ENCODE results near the gene TBC1D22A.
A peak's percentile ranks its signal among the peaks of the same experiment; 100 is the strongest.

Gene TBC1D22A

GRCh38 chr22:47021371-47022074, 259.1 kb downstream of the TBC1D22A start:
- DNase-seq, result peak; percentile 50

- DNase-seq, result peak; percentile 30
These were observed 259.6 kb downstream of the TBC1D22A start for GRCh38 chr22:47022075-47022473.

DNA sequence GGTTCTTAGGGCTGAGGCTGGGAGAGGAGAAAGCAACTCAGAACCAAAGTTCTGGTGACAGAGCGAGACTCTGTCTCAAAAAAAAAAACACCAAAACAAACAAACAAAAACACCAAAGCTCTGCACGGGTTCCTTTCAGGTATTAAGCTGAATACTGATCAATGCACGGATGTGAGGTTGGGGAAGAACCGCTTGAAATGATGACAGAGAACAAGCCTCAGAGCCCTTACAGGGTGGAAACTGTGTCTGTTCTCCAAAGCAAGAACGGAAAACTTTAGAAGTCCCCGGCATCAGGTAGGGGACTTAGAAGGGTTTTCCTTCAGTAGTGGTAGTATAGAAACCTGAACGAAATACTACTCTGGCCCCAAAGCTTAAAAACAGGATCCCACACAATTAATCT, 260.0 kb downstream of the TBC1D22A start:
- DNase-seq, result no peak

GRCh38 chr22:47023871-47024270, 261.4 kb downstream of the TBC1D22A start:
- DNase-seq, result peak; percentile 21

GRCh38 chr22:47027766-47028165, 265.3 kb downstream of the TBC1D22A start:
- DNase-seq, result peak; percentile 22

DNA sequence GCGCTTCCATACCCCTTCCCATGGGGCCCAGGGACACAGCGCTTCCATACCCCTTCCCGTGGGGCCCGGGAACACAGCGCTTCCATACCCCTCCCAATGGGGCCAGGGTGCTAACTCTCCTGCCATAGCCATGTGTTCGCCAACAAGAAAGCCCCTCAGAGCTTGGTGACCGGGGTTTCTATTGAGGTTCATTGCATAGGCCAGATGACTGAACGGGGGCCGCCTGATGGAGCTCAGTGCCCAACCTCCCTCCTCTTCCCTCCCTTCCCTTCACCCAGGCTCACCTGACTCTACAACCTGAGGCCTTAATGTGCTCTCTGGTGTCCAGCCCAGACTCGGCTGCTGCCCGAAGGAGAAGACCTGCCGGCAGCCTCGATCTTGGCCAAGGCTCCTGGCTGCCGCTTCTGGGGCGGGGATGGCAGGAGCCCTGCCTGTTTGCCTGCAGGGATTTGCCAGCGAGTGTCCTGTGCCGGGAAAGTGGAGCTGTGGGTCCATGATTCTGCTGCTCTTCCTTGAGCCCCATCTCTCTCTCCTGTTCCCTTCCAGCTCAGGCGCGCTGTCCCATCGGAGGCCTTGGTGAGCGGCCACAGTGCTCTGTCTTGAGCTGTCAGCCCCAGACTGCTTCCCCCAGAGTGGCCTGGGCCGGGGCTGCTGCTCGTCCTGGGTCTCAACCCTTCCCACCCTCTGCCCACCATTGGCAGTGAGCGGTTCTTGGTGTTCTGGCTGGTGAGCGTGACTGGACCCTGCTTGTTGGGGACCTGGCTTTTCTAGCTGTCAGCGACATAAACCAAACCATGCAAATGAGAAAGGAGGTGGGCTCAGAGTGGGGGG, 267.0 kb downstream of the TBC1D22A start:
- DNase-seq, result peak; percentile 55

DNA sequence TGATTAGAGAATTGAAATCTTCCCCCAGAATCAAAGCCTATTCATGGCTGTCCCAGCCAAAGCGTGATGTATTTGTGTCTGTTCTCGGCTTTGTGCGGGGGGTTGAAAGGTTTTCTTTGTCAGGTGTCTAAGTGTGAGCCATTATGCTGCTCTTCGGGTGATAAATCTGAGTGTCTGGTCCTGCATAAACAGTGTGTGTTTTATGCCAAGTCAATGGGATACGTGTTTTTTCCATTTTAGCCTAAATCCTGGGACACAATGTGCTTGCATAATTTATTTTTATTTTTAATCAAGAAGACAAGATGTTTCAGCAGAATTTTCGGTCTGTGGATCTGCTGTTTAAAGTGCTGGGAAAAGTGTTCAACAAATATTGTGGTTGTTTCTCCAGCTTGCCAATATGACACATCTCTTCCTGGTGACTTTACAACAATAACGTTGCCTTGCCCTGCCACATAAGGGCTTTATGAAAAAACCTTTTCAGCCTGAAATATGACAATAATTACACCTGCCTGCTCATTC, 267.8 kb downstream of the TBC1D22A start:
- DNase-seq, result no peak

GRCh38 chr22:47030881-47031627, 268.6 kb downstream of the TBC1D22A start:
- DNase-seq, result peak; percentile 56

- DNase-seq, result no peak
These were observed 269.1 kb downstream of the TBC1D22A start for GRCh38 chr22:47031628-47031915.

GRCh38 chr22:47032091-47032943, 269.9 kb downstream of the TBC1D22A start:
- DNase-seq, result peak; percentile 55

- peak; percentile 54 for DNase-seq
These were observed 270.7 kb downstream of the TBC1D22A start for GRCh38 chr22:47032956-47033647.

DNA sequence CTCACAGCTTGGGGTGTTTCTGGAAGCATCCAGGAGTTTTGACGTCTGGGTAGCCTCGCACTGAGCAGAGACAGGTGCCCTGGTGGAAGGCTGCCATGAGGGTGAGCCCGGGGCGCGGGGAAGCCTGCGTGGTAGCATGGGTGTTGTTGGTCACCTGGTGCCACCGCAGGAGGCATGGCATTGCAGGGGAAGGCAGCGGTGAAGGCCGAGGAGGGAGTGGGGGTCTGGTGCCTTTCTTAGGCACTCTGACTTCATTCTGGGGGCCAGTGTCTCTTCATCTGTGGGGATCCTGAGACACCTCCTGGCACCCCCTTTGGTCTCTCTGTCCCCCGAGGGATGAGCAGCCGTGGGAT, 271.2 kb downstream of the TBC1D22A start:
- DNase-seq, result no peak

DNA sequence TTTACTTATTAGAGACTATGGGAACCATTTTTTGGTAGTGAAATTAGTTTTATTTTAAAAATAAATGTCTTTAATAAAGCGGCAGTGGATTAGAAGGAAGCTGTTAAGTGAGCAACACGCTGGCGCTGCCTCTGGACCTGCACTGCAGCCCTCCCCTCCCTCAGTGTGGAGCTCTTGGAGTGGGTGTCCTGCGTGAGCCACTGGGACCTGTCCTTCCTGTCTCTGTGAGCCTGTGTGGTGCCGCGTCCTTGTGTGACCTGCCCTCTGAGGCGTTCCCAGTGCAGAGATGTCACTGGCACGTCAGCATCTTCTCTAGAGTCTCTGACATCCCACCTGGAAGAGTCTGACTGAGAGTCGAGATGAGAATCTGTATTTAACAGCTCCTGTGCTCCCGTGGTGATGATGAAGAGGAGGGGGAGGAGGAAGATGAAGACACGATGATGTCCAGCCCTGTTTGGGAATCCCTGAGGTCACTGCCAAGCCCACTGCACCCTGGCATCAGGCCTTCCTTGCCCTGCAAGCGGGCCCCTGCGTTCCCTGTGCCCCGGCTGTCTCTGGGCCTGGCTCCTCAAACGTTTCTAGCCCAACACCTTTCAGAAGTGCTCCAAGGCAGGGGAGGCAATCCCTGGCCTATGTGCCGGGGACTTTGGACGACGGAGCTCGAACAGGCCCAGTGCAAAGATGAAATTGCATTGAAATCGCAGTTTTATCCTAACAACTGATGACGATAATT, 271.8 kb downstream of the TBC1D22A start:
- no peak for DNase-seq

DNA sequence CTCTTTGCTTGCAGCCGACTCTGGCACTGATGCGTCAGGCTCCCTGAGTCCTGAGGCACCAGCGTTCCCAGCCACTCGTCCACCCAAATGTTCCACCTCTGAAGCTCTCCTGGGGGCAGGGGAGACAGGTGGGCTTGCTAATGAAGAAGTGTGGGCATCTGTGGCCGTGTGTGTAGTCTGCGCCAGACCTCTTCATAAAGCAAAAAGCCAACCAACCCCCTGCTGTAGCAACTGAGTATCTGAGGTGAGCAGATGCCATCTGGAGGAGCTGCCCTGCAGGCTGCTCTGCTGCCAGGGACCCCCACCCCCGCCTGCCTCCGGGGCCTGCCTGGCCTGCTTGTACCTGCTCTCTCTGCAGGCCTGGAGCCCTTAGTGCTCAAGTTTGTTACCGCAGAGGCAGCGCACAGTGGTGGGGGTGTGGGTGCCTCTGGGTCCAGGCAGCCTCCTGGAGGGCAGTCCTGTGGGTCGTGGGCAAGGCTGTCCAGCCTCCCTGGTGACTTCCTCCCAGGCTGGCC, 272.5 kb downstream of the TBC1D22A start:
- DNase-seq, result no peak

DNA sequence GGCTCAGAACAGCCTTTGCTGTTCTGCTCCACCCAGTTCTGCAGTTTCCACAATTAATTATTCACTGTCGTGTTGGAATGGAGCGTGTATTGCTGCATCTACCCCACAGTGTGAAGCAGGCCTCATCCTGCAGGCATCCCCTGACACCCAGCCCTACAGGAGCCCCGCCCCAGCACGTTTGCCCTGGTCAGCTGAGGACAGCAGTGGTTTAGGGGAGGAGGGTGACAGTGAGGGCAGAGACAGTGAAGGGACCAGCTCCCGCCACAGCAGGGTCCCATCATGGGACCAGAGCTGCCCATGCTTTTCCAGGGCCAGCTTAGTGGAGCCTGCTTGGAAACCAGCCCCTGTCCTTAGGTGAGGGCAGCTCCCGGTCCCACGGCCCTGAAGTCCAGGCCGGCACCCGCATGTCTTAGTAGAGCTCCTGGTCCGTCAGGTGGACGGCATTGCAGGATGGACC, 273.0 kb downstream of the TBC1D22A start:
- no peak for DNase-seq

GRCh38 chr22:47036352-47036751, 273.9 kb downstream of the TBC1D22A start:
- DNase-seq, result no peak

GRCh38 chr22:47036936-47037485, 274.6 kb downstream of the TBC1D22A start:
- DNase-seq, result no peak

DNA sequence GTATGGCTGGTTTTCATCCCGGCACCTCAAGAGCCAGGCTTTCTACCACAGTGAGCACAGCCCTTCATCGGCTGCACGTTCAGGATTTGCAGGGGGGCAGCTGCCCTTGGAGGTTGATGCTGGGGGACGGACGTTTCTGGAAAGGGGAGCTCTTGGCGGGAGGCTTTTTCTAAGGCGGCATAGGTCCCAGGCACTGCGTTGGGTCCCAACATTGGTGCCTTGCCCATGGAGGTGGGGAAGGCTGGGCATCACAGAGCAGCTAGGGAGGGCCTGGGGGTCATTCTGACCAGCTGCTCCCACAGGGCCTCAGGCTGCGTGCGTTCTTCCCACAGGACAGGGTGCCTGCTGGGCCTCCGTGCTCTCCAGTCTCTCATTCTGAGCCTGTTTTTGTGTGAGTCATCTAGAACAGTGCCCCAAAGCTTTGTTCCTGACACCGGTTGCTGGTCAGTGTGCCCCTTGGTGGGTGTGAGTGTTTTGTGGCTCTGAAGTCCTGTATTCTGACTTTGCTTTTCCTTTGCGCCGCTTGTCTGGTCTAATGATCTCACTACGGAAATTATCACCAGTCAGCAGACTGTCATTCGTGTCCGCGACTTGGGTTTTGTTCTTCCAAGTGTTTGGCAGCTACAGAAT, 275.9 kb downstream of the TBC1D22A start:
- DNase-seq, result no peak

- DNase-seq, result no peak
These were observed 276.9 kb downstream of the TBC1D22A start for GRCh38 chr22:47039356-47039755.

Data from activated effector memory CD4-positive, alpha-beta T cell treated with anti-CD3 and anti-CD28 coated beads, Interleukin-2, amount 50 U/mL, for 16 hours (primary cell).